HEK293 (cell line): ENCODE results near the gene APOBEC3F.

ENCODE experiments used
- CTCF ChIA-PET: fragments of 350-600 bp; formaldehyde crosslinking; extraction: SDS; loops from one replicate; lab custom pipeline; 2021; ENCODE audit warnings: antibody characterized with exemption; lab: Yijun Ruan, JAX
- POLR2A ChIA-PET: fragments of 300-600 bp; formaldehyde crosslinking; extraction: SDS; loops from one replicate; lab custom pipeline; 2020; ENCODE audit warnings: antibody characterized with exemption, inconsistent platforms; lab: Yijun Ruan, JAX
- H3K27ac ChIP-seq: fragments of 200-500 bp; sonication (Bioruptor generic); 2 replicates; pipeline ENCODE4 v1.5.1; 2014; ENCODE audit warnings: low read depth, low read length, control low read depth, inconsistent platforms; ENCODE audit errors: extremely low read depth
- H3K36me3 ChIP-seq, 2 experiments: fragments of 200-500 bp in 1 of 2; sonication (Bioruptor generic) in 1 of 2; 1 replicate in 1 of 2; 2 replicates in 1 of 2; pipeline ENCODE4 v1.5.1; 2014 to 2017; ENCODE audit warnings: inconsistent platforms in 2 of 2, low read length in 2 of 2; ENCODE audit not compliant: control insufficient read depth in 2 of 2, insufficient read depth in 1 of 2
- H3K4me1 ChIP-seq: fragments of 200-500 bp; sonication (Bioruptor generic); 2 replicates; pipeline ENCODE4 v1.5.1; 2014; ENCODE audit warnings: mild to moderate bottlenecking, low read length, inconsistent platforms; ENCODE audit not compliant: control insufficient read depth, insufficient read depth
- H3K4me3 ChIP-seq: 2 replicates; pipeline ENCODE4 v1.5.1; 2011; ENCODE audit warnings: low read depth, mild to moderate bottlenecking, control low read depth, low read length, moderate library complexity
- H3K9me3 ChIP-seq: fragments of 200-500 bp; sonication (Bioruptor generic); 2 replicates; pipeline ENCODE4 v1.5.1; 2014; ENCODE audit warnings: low read depth, low read length, inconsistent platforms; ENCODE audit not compliant: control insufficient read depth, insufficient read depth
- ATF2 ChIP-seq: fragments of 450-650 bp; formaldehyde crosslinking; IDR thresholded peaks from 2 replicates; pipeline ENCODE4 v1.5.1; 2016; ENCODE audit warnings: missing biosample characterization, missing genetic modification characterization, low read depth
- INSM2 ChIP-seq: fragments of 450-650 bp; formaldehyde crosslinking; IDR thresholded peaks from 2 replicates; pipeline ENCODE4 v1.5.1; 2016; ENCODE audit warnings: missing biosample characterization, missing genetic modification characterization
- SP7 ChIP-seq: fragments of 450-650 bp; formaldehyde crosslinking; IDR thresholded peaks from 2 replicates; pipeline ENCODE4 v1.5.1; 2016; ENCODE audit warnings: missing biosample characterization, missing genetic modification characterization
- YY2 ChIP-seq: fragments of 450-650 bp; formaldehyde crosslinking; IDR thresholded peaks from 2 replicates; pipeline ENCODE4 v1.5.1; 2016; ENCODE audit warnings: missing biosample characterization, missing genetic modification characterization
- ZBTB26 ChIP-seq: fragments of 450-650 bp; formaldehyde crosslinking; optimal IDR thresholded peaks from 2 replicates; pipeline ENCODE3; 2016; ENCODE audit warnings: missing biosample characterization, mild to moderate bottlenecking, missing genetic modification characterization
- ZBTB7A ChIP-seq: fragments of 450-650 bp; formaldehyde crosslinking; IDR thresholded peaks from 2 replicates; pipeline ENCODE4 v1.5.1; 2016; ENCODE audit warnings: low read depth, missing biosample characterization, missing genetic modification characterization
- ZFP69B ChIP-seq: fragments of 450-650 bp; formaldehyde crosslinking; IDR thresholded peaks from 2 replicates; pipeline ENCODE4 v1.5.1; 2016; ENCODE audit warnings: missing biosample characterization, missing genetic modification characterization
- ZNF10 ChIP-seq: fragments of 450-650 bp; formaldehyde crosslinking; IDR thresholded peaks from 2 replicates; pipeline ENCODE4 v1.5.1; 2017; ENCODE audit warnings: missing biosample characterization, missing genetic modification characterization
- ZNF221 ChIP-seq: fragments of 450-650 bp; formaldehyde crosslinking; IDR thresholded peaks from 2 replicates; pipeline ENCODE4 v1.5.1; 2017; ENCODE audit warnings: missing biosample characterization, missing genetic modification characterization, borderline replicate concordance
- ZNF274 ChIP-seq, 2 experiments: fragments of 200-500 bp in 1 of 2; fragments of 450-650 bp in 1 of 2; sonication (Bioruptor generic) in 1 of 2; formaldehyde crosslinking in 1 of 2; IDR thresholded peaks; 2 replicates each; pipeline versions ENCODE4 v1.5.1 to v1.6.1; 2014 to 2016; ENCODE audit warnings: borderline replicate concordance in 1 of 2, inconsistent platforms in 1 of 2, low read length in 1 of 2, missing biosample characterization in 1 of 2, missing genetic modification characterization in 1 of 2
- ZNF362 ChIP-seq: fragments of 450-650 bp; formaldehyde crosslinking; IDR thresholded peaks from 2 replicates; pipeline ENCODE4 v1.5.1; 2016; ENCODE audit warnings: missing biosample characterization, missing genetic modification characterization
- ZNF398 ChIP-seq: fragments of 450-650 bp; formaldehyde crosslinking; IDR thresholded peaks from 2 replicates; pipeline ENCODE4 v1.5.1; 2017; ENCODE audit warnings: missing biosample characterization, missing genetic modification characterization
- ZNF501 ChIP-seq: fragments of 450-650 bp; formaldehyde crosslinking; IDR thresholded peaks from 2 replicates; pipeline ENCODE4 v1.5.1; 2016; ENCODE audit warnings: missing biosample characterization, missing genetic modification characterization
- ZNF544 ChIP-seq: fragments of 450-650 bp; formaldehyde crosslinking; IDR thresholded peaks from 2 replicates; pipeline ENCODE4 v1.5.0; 2017; ENCODE audit warnings: missing biosample characterization, missing genetic modification characterization
- ZNF629 ChIP-seq: fragments of 450-650 bp; formaldehyde crosslinking; IDR thresholded peaks from 2 replicates; pipeline ENCODE4 v1.5.1; 2017; ENCODE audit warnings: missing biosample characterization, missing genetic modification characterization
- ZNF654 ChIP-seq: fragments of 450-650 bp; formaldehyde crosslinking; IDR thresholded peaks from 2 replicates; pipeline ENCODE4 v1.5.1; 2016; ENCODE audit warnings: low read depth, missing biosample characterization, missing genetic modification characterization
- ZNF707 ChIP-seq: fragments of 450-650 bp; formaldehyde crosslinking; IDR thresholded peaks from 2 replicates; pipeline ENCODE4 v1.5.1; 2016; ENCODE audit warnings: missing biosample characterization, missing genetic modification characterization
- ZNF785 ChIP-seq: fragments of 450-650 bp; formaldehyde crosslinking; IDR thresholded peaks from 2 replicates; pipeline ENCODE4 v1.5.1; 2016; ENCODE audit warnings: missing biosample characterization, missing genetic modification characterization
- ZNF792 ChIP-seq: fragments of 450-650 bp; formaldehyde crosslinking; IDR thresholded peaks from 2 replicates; pipeline ENCODE4 v1.5.1; 2016; ENCODE audit warnings: missing biosample characterization, missing genetic modification characterization
- ZSCAN23 ChIP-seq: fragments of 450-650 bp; formaldehyde crosslinking; IDR thresholded peaks from 2 replicates; pipeline ENCODE4 v1.5.1; 2016; ENCODE audit warnings: missing biosample characterization, missing genetic modification characterization

The APOBEC3F gene

GRCh38 chr22:39094717-39095389 is 54.2 kb downstream of the APOBEC3F start:
- CTCF ChIA-PET: interaction anchor here (0.6 kb wide), 2 partner anchors 21 to 87 kb away, joined by 3 read pairs; no protein-coding TSS in a partner anchor
- H3K4me1 ChIP-seq: peaks cover 5% of the 10 kb centered on the region
- TF ChIP-seq ZNF501 (tag by site-specific recombination): no peak
- no peak for TF ChIP-seq ZNF785 (tag by site-specific recombination)
- no peak for TF ChIP-seq ZFP69B (tag by site-specific recombination)
- TF ChIP-seq ZNF544: no peak
- TF ChIP-seq ZNF221 (tag by site-specific recombination): no peak
- TF ChIP-seq ZNF654 (tag by site-specific recombination): no peak
- TF ChIP-seq ZNF398 (tag by site-specific recombination): no peak
- TF ChIP-seq ZNF362 (tag by site-specific recombination): no peak
- TF ChIP-seq ZNF10 (tag by site-specific recombination): no peak
- TF ChIP-seq YY2 (tag by site-specific recombination): no peak
- TF ChIP-seq ZNF707 (tag by site-specific recombination): no peak
- no peak for TF ChIP-seq ZNF274 (IDR thresholded peaks at IDR 0.05; ENCODE audit: low read length)
- no peak for TF ChIP-seq ZNF274 (tag by site-specific recombination; IDR thresholded peaks at IDR 0.05; ENCODE audit: borderline replicate concordance)
- TF ChIP-seq SP7 (tag by site-specific recombination): no peak
- TF ChIP-seq ZBTB7A (tag by site-specific recombination): no peak
- TF ChIP-seq ZSCAN23: no peak
- TF ChIP-seq ATF2 (tag by site-specific recombination): no peak
- TF ChIP-seq ZNF792: no peak
- TF ChIP-seq ZBTB26 (tag by site-specific recombination): no peak
- TF ChIP-seq ZNF629 (tag by site-specific recombination): no peak
- no peak for TF ChIP-seq INSM2 (tag by site-specific recombination)

More at GRCh38 chr22:39094717-39095389, 54.2 kb downstream of the APOBEC3F start:
- H3K4me3 ChIP-seq: no peak overlapping the region
- no peaks in the 10 kb centered on the region for H3K36me3 ChIP-seq
- no peak overlapping the region for H3K27ac ChIP-seq
- no peaks in the 10 kb centered on the region for H3K9me3 ChIP-seq
- POLR2A ChIA-PET: no interaction called here
